ENCODE data around the gene RSPH10B.
"Not testable (repeated sequence)": the region's sequence is repeated elsewhere in the genome, so short reads cannot be mapped to it uniquely, and the experiment has no call there.

GRCh38 chr7:5931250-5931649, 39.2 kb downstream of the RSPH10B start:
- TF ChIP-seq POLR2A (IDR thresholded peaks at IDR 0.05; ENCODE audit: extremely low read depth, insufficient read length); MYC (IDR thresholded peaks at IDR 0.05; ENCODE audit: low read depth, low read length); CTCF (IDR thresholded peaks at IDR 0.05; ENCODE audit: low read depth, low read length); MAX (IDR thresholded peaks at IDR 0.05; ENCODE audit: low read depth, low read length): not testable (repeated sequence)
